ENCODE results near the gene PDE8B. TPM values are rescaled to one million over a fixed set of nuclear protein-coding genes. Genes with fewer than 3 reads are reported as not detected.

Gene PDE8B
- total RNA-seq, 1 donor from 2014 or later, result 0.12 TPM

GRCh38 chr5:77229887-77230286 lies 19.4 kb downstream of the PDE8B start:
- no peak for DNase-seq (ENCODE audit: extremely low read depth, low read depth, low spot score)

DNA sequence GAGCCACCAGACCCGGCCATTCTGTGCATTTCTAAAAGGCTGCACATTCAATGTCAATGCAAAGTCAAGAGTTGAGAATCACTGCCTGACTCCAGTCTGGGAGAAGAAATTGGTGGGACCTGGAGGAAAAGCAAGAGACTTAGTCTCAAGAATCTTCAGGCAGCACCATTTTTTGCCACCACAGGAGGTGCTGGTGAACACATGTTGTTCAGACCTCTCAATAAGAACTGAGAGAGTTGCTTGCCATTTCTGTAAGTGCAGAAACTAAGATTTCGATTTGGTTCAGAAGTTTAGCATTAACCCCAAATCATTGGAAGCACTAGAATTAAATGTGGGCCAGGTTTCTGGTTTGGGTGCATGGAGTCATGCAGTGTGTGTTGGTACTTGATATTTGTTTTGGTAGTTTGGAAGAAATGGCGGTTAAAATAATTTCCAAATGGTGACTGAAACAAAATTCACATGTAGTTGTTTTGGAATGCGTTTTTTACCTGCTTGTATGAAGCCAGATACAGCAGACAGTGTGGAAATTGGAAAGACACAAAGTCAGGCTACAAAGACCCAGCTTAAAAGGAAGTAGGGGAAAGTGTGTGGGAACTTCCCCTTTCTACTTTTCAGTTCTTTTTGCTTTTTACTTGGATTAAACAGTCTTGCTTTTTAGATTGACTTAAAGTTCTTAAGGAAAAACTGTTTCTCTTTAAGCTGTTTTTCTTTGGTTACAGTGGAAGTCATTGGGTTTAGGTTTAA lies 20.4 kb downstream of the PDE8B start:
- DNase-seq (ENCODE audit: extremely low read depth, low read depth, low spot score), result no peak

DNA sequence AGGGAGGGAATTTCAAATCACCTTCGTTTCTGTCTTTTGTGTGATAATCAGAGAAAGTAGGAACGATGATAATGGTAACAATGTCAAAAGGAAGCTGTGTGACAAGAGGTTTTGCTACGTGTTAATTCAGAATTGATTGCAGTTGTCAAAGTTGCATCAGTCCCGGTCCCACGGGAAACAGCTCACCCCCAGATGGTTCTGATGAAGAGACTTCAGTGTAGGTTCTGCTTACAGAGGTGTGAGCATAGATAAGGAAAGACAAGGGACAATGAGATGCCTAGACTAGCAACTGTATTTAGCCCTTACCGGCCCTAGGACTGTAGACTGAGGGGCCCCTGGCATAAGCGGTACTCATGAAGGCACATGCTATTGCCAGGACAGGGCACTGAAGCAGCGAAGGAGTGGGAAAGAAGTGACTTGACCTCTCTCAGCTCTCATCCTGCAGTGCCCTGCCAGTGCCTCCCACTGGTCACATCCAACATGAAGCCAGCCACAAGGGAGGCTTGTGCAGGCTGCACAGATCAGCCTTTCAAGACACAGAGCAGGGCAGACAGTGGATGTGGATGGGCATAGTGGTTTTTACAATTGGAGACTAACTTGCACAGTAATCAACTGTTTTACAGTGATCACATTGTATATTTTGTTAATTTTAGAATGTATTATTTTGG lies 21.1 kb downstream of the PDE8B start:
- DNase-seq (ENCODE audit: extremely low read depth, low read depth, low spot score), result no peak

DNA sequence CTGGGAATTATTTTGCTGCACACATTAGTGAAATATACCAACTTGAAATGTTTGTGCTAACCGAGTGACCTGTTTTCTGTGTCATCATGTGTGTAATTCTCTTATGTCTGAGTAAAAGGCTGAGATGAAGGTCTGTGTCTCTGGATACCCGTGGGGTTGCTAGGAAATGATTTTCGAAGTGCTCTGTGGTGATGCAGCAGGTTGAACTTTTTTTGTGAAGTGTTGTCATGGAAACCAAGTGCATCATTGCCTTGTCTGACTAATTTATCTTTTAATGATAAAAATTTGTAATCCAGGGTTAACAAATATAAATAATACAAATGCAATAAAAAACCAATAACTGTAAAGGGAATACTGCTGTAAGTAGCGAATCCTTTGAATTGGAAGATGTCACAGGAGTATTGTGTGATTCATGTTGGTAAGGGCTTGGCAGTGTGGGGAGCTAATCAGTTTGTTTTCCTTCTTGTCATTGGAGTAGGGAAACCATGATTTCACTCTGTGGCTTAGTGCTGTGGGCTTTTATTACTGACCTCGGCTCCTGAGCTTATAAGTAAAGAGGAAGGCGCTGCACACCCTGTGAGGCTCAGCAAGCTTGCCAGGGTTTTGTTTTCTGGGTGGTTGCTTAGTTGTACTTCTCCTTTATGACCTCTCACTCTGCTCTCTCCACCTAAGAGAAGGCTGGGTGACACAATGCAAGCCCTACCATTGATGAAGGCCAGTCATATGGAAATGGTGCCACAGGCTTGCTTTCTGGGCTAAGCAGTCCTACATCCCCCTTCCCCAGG lies 22.3 kb downstream of the PDE8B start:
- no peak for DNase-seq (ENCODE audit: extremely low read depth, low read depth, low spot score)

DNA sequence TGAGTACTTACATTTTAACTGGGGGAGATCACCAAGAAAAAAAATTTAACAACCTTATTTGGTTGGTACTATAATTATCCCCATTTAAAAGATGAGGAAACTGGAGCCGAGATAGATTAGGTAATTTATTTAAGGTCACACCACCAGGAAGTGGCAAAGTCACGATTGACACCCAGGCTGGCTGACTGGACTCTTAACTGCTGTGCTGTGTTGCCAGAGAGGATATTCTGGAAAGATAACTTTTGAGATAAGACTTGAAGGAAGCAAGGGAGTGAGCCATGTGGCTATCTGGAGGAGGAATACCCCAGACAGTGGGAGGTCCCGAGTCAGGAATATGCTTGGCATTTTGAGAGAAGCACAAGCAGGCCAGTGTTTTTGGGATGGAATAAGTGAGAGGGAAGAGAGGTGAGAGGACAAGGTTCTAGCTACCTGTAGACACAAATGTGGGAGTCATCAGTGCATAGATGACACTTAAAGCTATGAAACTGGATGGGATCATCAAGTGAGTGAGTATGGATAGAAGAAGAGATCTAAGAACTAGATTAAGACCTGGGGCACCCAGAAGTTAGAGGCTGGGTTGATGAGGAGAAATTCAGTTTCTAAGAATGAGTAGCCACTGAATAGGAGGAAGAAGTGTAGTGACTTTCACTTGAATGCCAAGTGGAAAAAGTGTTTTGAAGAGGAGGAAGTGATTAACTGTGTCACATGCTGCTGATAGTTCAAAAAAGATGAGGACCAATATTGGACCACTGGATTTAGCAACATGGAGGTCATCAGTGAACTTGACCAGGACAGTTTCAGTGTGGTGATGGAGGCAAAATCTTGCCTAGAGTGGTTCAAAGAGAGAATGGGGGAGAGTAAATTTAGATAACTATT lies 25.6 kb downstream of the PDE8B start:
- DNase-seq (ENCODE audit: extremely low read depth, low read depth, low spot score), result no peak

DNA sequence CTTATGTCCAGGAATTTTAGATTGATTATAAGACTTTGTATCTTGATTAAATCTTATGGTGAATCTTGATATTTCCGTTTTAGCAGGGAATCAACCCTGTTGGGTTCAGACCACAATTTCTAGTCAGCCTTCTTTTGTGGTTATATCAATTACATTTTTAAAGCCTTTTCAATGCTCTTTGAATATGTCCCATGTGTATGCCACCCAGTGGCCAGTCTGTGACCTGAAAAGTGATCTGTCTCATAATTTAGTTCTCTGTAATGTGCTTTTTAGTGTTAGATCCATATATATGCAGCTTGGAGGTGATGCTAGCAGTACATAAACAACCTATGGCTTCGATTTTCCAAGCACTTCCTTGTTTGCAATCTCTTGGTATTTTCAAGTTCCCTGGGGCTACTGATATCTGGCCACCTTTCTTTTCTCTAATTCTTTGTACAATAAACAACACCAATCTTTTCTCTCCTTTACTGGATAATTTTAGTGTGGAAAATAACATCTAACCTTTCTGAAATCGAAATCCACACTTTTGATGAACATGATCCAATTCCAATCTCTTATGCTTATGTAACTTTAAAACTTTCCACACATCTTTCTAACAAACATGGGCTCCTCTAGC lies 28.8 kb downstream of the PDE8B start:
- DNase-seq (ENCODE audit: extremely low read depth, low read depth, low spot score), result no peak

- no peak for DNase-seq (ENCODE audit: extremely low read depth, low read depth, low spot score)
Measured at GRCh38 chr5:77241444-77241843, 31.0 kb downstream of the PDE8B start.

DNA sequence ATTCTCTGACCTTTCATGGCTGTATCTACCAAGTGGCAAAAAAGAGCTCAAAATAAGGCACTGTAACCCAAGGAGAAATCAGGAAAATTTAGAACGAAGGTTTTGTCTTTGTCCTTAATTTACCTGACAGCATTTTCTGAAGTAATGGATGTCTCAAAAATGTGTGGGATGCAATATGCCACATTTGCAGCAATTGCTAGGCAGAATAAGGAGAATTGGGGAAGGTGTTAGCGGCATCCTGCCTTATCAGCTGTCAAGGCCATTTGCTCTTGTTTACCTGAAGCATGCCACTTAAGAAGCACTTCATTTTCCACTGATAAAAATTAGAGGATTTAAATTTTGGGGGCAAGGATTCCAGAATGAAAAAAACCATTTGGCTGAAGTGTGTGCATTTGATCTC lies 39.0 kb downstream of the PDE8B start:
- DNase-seq (ENCODE audit: extremely low read depth, low read depth, low spot score), result no peak

DNA sequence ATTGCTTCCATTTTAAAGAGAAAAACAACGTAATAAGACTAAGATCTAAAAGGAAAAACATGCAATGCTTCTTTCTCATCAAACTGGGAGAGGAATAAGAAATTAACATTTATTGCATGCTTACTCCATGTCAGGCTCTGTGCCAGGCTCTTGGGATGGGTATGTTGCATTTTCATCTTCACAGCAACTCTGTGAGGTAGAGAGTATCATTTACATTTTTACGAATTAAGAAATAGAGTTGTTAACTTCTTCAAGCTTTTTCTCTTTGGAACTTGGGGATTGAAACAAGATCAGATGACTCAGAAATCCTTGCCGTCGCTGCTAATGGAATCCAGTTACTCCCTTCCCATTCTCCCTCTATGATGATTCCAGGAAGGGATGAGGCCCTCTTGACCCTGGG lies 39.5 kb downstream of the PDE8B start:
- DNase-seq (ENCODE audit: extremely low read depth, low read depth, low spot score), result no peak

DNA sequence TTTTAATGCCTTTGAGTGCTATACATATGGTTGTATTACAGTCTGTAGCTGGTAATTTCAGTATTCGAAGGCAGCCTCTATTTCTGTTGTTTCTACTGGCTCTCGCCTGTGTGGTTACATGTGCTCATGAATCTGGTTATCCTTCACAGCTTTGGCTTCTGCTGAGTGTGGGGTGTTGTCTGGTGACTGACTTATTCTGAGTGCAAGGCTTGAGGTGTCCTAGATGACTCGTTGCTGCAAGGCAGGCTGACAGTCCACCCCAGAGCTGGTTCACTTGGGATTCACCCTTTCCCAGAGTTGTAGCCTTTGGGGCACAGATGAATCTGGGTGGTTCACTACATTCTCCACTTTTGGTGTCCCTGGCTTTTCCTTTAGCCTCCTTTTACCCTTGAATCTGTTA lies 41.4 kb downstream of the PDE8B start:
- DNase-seq (ENCODE audit: extremely low read depth, low read depth, low spot score), result no peak

GRCh38 chr5:77255617-77256016 lies 45.1 kb downstream of the PDE8B start:
- no peak for DNase-seq (ENCODE audit: extremely low read depth, low read depth, low spot score)

DNA sequence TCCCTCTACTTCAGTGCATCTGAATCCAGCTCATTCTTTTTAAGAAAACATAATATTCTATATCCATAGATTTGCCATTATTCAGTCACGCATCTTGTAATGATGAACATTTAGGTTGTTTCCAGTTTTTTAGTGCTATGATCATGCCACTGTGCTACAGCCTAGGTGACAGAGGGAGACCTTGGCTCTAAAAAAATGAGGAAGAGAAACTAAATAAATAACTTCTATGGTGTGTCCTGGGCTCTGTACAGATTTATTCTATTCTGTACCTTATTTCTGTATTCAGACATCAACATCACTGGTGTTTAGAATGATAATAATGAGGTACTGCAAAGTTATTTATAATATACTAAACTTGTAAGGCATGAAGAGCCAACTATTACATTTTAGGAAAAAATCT lies 45.9 kb downstream of the PDE8B start:
- DNase-seq (ENCODE audit: extremely low read depth, low read depth, low spot score), result no peak

DNA sequence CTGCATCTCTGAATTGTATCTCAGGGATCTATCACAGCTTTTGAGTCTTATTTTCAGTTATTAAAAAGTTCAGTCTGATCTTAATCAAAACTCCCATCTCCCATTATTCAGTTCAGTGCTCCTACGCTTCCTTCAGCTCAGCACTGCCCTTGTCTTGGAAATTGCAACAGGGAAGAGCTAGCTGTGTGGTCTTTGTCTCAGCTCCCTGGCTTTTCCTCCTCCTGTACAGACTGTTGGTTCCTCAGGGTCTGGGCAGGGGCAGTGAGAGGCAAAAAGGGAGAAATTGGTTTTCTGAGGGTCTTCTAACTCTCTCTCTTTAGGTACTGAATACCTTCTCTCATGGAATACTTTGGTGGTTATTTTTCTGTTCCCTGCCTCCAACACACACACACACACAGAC lies 48.2 kb downstream of the PDE8B start:
- DNase-seq (ENCODE audit: extremely low read depth, low read depth, low spot score), result no peak

GRCh38 chr5:77259476-77259875 lies 49.0 kb downstream of the PDE8B start:
- no peak for DNase-seq (ENCODE audit: extremely low read depth, low read depth, low spot score)

GRCh38 chr5:77262697-77263096 lies 52.2 kb downstream of the PDE8B start:
- no peak for DNase-seq (ENCODE audit: extremely low read depth, low read depth, low spot score)

GRCh38 chr5:77266291-77266690 lies 55.8 kb downstream of the PDE8B start:
- no peak for DNase-seq (ENCODE audit: extremely low read depth, low read depth, low spot score)

GRCh38 chr5:77267496-77267895 lies 57.0 kb downstream of the PDE8B start:
- no peak for DNase-seq (ENCODE audit: extremely low read depth, low read depth, low spot score)

GRCh38 chr5:77272206-77272605 lies 61.7 kb downstream of the PDE8B start:
- DNase-seq (ENCODE audit: extremely low read depth, low read depth, low spot score), result no peak

DNA sequence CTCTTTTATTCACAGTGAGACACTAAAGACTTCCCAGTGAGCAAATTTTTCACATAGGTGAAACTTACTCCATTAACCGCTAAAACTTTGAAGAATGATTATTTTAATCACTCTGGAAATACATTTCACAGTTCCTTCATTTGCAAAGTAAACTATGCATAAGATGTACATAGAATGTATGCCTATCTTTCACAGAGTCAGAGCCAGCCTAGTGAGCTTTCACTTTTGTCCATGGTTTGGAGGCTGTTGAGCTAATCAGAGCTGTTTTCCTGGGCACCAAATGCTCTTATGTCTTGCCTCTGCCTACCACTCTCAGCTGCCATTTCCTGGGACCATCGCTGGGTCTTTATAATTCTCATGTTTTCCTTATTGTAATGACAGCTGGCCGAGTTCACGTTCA lies 67.3 kb downstream of the PDE8B start:
- no peak for DNase-seq (ENCODE audit: extremely low read depth, low read depth, low spot score)

- no peak for DNase-seq (ENCODE audit: extremely low read depth, low read depth, low spot score)
Measured at GRCh38 chr5:77280036-77280435, 69.6 kb downstream of the PDE8B start.
